Thymus (tissue), 14 donors: Measurements from ENCODE around the gene TMPRSS2. TPM values are rescaled to one million over a fixed set of nuclear protein-coding genes. Genes with fewer than 3 reads are reported as not detected.

Experiments
- DNase-seq, 9 donors: peaks; one replicate each; pipeline ENCODE4 v3.0.0-alpha.2; 2013; ENCODE audit warnings: low spot score in 9 of 9, low read depth in 6 of 9, missing footprints in 1 of 9
- H3K27ac ChIP-seq, 2 donors: one replicate each; pipeline ENCODE4 v1.5.1; 2013; ENCODE audit warnings: control low read depth in 1 of 2, low read depth in 1 of 2, low read length in 1 of 2, mild to moderate bottlenecking in 1 of 2, moderate library complexity in 1 of 2
- H3K27me3 ChIP-seq, 2 donors: one replicate each; pipeline ENCODE4 v1.5.1; 2013; ENCODE audit warnings: low read length in 1 of 2; ENCODE audit not compliant: control insufficient read depth in 2 of 2, insufficient read depth in 1 of 2
- H3K36me3 ChIP-seq, 2 donors: one replicate each; pipeline ENCODE4 v1.5.1; 2013; ENCODE audit warnings: low read length in 1 of 2, mild to moderate bottlenecking in 1 of 2, moderate library complexity in 1 of 2; ENCODE audit not compliant: control insufficient read depth in 2 of 2, insufficient read depth in 2 of 2
- H3K4me1 ChIP-seq, 2 donors: one replicate each; pipeline ENCODE4 v1.5.1; 2013; ENCODE audit warnings: low read length in 2 of 2; ENCODE audit not compliant: control insufficient read depth in 2 of 2, insufficient read depth in 2 of 2
- H3K4me3 ChIP-seq, 2 donors: one replicate each; pipeline ENCODE4 v1.5.1; 2013; ENCODE audit warnings: low read length in 2 of 2, control low read depth in 1 of 2, mild to moderate bottlenecking in 1 of 2
- H3K9me3 ChIP-seq, 2 donors: one replicate each; pipeline ENCODE4 v1.5.1; 2013; ENCODE audit warnings: low read length in 1 of 2, mild to moderate bottlenecking in 1 of 2; ENCODE audit not compliant: control insufficient read depth in 2 of 2, insufficient read depth in 1 of 2
- WGBS: extraction: QIAGEN DNeasy Blood & Tissue Kit; methylation state at CpG from one replicate; pipeline ENCODE4 v1.1.7; 2013; 5-methylcytosine and 5-hydroxymethylcytosine counted together
- long read RNA-seq, 10 donors: transcript quantifications; one replicate each; lab custom pipeline, GENCODE V29; 2026
- polyA plus RNA-seq: library from polyadenylated mRNA; stranded (reverse); fragments of 200-250 nt; gene quantifications from one replicate; pipeline ENCODE4 v1.2.3, GENCODE V29; 2013
- total RNA-seq: library from RNA; stranded (reverse); fragments of 120-200 nt; gene quantifications from one replicate; pipeline ENCODE4 v1.2.4, GENCODE V29; 2013
- donor health status: healthy.

Gene TMPRSS2
- total RNA-seq (0.99 TPM), polyA plus RNA-seq (2.5 TPM)
- long read RNA-seq, donor 1 = 0 reads
- long read RNA-seq, donor 2, partial matches to known transcripts = 0 of 1 reads
- long read RNA-seq, donor 2, other reads (novel, unspliced or antisense) = 0 of 1 reads
- long read RNA-seq, donor 3 = 0 reads
- long read RNA-seq, donor 4, partial matches to known transcripts = 0 of 1 reads
- long read RNA-seq, donor 4, other reads (novel, unspliced or antisense) = 0 of 1 reads
- long read RNA-seq, donor 5, partial matches to known transcripts = 0 of 1 reads
- long read RNA-seq, donor 5, other reads (novel, unspliced or antisense) = 0 of 1 reads
- long read RNA-seq, donor 6 = 0 reads
- long read RNA-seq, donor 7 = 0 reads
- long read RNA-seq, donor 8 = 0 reads
- long read RNA-seq, donor 9 = 0 reads
- long read RNA-seq, donor 10 = 0 reads

- no peaks in the 10 kb centered on the region for H3K36me3 ChIP-seq
- H3K4me1 ChIP-seq = no peaks in the 10 kb centered on the region
- no peak for DNase-seq
- no peak within 1 kb of the TSS for H3K27ac ChIP-seq
- 3% methylated on average over 85 of the region's 85 CpGs for WGBS
- peaks cover 62 to 90% of the 10 kb centered on the region in 2 donors for H3K27me3 ChIP-seq
- H3K9me3 ChIP-seq = no peaks in the 10 kb centered on the region
- H3K4me3 ChIP-seq = peak within 1 kb of the TSS in 1 of 2 donors; percentile 2
Measured at GRCh38 chr21:41507521-41508414, at the start of gene TMPRSS2. Gene TMPRSS2, minus strand, starts transcription at chr21:41508158. Its CDS starts 10,025 bp downstream, at chr21:41498133.

GRCh38 chr21:41555057-41555456 lies 47.1 kb upstream of the TMPRSS2 start:
- no peak overlapping the region for H3K4me3 ChIP-seq
- peaks cover 0 to 8% of the 10 kb centered on the region in 2 donors for H3K27me3 ChIP-seq
- no peaks in the 10 kb centered on the region for H3K4me1 ChIP-seq
- WGBS = 95% methylated on average over 1 of the region's 1 CpG
- H3K9me3 ChIP-seq = no peaks in the 10 kb centered on the region
- no peaks in the 10 kb centered on the region for H3K36me3 ChIP-seq
- no peak overlapping the region for H3K27ac ChIP-seq
- DNase-seq = no peak

GRCh38 chr21:41552254-41552653 lies 44.3 kb upstream of the TMPRSS2 start:
- H3K4me3 ChIP-seq = no peak overlapping the region
- H3K9me3 ChIP-seq = no peaks in the 10 kb centered on the region
- peaks cover 0 to 15% of the 10 kb centered on the region in 2 donors for H3K27me3 ChIP-seq
- H3K36me3 ChIP-seq = no peaks in the 10 kb centered on the region
- no peaks in the 10 kb centered on the region for H3K4me1 ChIP-seq
- DNase-seq = no peak
- WGBS = 95% methylated on average over 6 of the region's 6 CpGs
- H3K27ac ChIP-seq = no peak overlapping the region

GRCh38 chr21:41548781-41549180 lies 40.8 kb upstream of the TMPRSS2 start:
- Histone ChIP-seq H3K9me3 (no peaks in the 10 kb centered on the region), H3K4me1 (no peaks in the 10 kb centered on the region), H3K27me3 (peaks cover 0 to 24% of the 10 kb centered on the region in 2 donors), H3K27ac (no peak overlapping the region), H3K36me3 (no peaks in the 10 kb centered on the region), H3K4me3 (no peak overlapping the region)
- no peak for DNase-seq
- WGBS = 93% methylated on average over 8 of the region's 8 CpGs

GRCh38 chr21:41547111-41547510 lies 39.2 kb upstream of the TMPRSS2 start:
- no peaks in the 10 kb centered on the region for H3K9me3 ChIP-seq
- WGBS = 95% methylated on average over 3 of the region's 3 CpGs
- H3K36me3 ChIP-seq = no peaks in the 10 kb centered on the region
- peaks cover 0 to 26% of the 10 kb centered on the region in 2 donors for H3K27me3 ChIP-seq
- H3K4me1 ChIP-seq = no peaks in the 10 kb centered on the region
- no peak for DNase-seq
- no peak overlapping the region for H3K4me3 ChIP-seq
- H3K27ac ChIP-seq = no peak overlapping the region

GRCh38 chr21:41545500-41546359 lies 37.8 kb upstream of the TMPRSS2 start:
- Histone ChIP-seq H3K27me3 (peaks cover 0 to 28% of the 10 kb centered on the region in 2 donors), H3K9me3 (no peaks in the 10 kb centered on the region), H3K4me3 (no peak overlapping the region), H3K27ac (no peak overlapping the region), H3K4me1 (no peaks in the 10 kb centered on the region), H3K36me3 (no peaks in the 10 kb centered on the region)
- WGBS = 49% methylated on average over 7 of the region's 7 CpGs
- no peak for DNase-seq

GRCh38 chr21:41542727-41543126 lies 34.8 kb upstream of the TMPRSS2 start:
- Histone ChIP-seq H3K27ac (no peak overlapping the region), H3K4me3 (no peak overlapping the region), H3K36me3 (no peaks in the 10 kb centered on the region), H3K9me3 (no peaks in the 10 kb centered on the region), H3K27me3 (peaks cover 0 to 33% of the 10 kb centered on the region in 2 donors), H3K4me1 (no peaks in the 10 kb centered on the region)
- DNase-seq = no peak
- WGBS = 92% methylated on average over 9 of the region's 9 CpGs

GRCh38 chr21:41537356-41537755 lies 29.4 kb upstream of the TMPRSS2 start:
- Histone ChIP-seq H3K27me3 (peaks cover 0 to 26% of the 10 kb centered on the region in 2 donors), H3K27ac (no peak overlapping the region), H3K4me1 (no peaks in the 10 kb centered on the region), H3K36me3 (no peaks in the 10 kb centered on the region), H3K9me3 (no peaks in the 10 kb centered on the region), H3K4me3 (no peak overlapping the region)
- no peak for DNase-seq
- 86% methylated on average over 8 of the region's 8 CpGs for WGBS
